ENCODE measurements around the gene LCN1.

LCN1 gene

DNA sequence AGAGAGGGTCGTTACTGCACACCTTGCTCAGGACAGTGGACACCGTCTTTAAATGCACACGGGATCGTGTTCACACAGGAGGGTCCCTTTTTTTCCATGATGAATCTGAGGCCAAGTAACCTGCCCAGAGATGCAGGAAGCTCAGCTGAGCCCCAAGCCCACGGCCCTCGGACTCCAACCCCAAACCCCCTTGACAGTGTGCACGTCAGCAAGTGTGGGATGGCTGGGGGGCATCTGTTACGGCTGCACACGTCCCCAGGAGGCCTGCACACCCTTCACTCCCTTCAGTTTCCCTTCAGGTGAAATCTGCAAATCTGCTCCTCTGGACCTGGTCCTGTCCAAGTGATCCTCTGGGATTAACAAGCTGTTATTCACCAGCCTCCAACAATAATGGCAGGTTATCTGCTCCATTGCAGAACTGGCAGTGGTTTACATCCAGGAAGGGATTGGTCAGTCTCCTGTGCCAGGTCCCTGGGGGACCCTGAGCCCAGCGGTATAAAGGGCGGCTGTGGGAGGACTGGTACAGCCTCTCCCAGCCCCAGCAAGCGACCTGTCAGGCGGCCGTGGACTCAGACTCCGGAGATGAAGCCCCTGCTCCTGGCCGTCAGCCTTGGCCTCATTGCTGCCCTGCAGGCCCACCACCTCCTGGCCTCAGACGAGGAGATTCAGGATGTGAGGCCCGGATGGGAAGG, at the start of gene LCN1:
TSS of gene LCN1 (plus strand) at position 525 of the 692 bp plus-strand sequence. CDS start at position 583, 58 bp downstream.
- in situ Hi-C loops (cut with HindIII; ENCODE audit: low sequenced_read_pairs) = no loop called here
- no peak for DNase-seq (ENCODE audit: low read depth, low spot score)
- H3K4me3 ChIP-seq (ENCODE audit: low read depth, low read length) = no peak within 1 kb of the TSS
- TF ChIP-seq, protein P1, sequence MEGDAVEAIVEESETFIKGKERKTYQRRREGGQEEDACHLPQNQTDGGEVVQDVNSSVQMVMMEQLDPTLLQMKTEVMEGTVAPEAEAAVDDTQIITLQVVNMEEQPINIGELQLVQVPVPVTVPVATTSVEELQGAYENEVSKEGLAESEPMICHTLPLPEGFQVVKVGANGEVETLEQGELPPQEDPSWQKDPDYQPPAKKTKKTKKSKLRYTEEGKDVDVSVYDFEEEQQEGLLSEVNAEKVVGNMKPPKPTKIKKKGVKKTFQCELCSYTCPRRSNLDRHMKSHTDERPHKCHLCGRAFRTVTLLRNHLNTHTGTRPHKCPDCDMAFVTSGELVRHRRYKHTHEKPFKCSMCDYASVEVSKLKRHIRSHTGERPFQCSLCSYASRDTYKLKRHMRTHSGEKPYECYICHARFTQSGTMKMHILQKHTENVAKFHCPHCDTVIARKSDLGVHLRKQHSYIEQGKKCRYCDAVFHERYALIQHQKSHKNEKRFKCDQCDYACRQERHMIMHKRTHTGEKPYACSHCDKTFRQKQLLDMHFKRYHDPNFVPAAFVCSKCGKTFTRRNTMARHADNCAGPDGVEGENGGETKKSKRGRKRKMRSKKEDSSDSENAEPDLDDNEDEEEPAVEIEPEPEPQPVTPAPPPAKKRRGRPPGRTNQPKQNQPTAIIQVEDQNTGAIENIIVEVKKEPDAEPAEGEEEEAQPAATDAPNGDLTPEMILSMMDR (IDR thresholded peaks at IDR 0.05; ENCODE audit: low read depth, low read length) = no peak

- H3K4me3 ChIP-seq (ENCODE audit: low read depth, low read length) = no peak overlapping the region
- TF ChIP-seq, protein P1 (IDR thresholded peaks at IDR 0.05; ENCODE audit: low read depth, low read length) = no peak
- no peak for DNase-seq (ENCODE audit: low read depth, low spot score)
- in situ Hi-C loops (cut with HindIII; ENCODE audit: low sequenced_read_pairs) = no loop called here
These were observed 49.2 kb upstream of the LCN1 start for GRCh38 chr9:135471791-135472640.

DNA sequence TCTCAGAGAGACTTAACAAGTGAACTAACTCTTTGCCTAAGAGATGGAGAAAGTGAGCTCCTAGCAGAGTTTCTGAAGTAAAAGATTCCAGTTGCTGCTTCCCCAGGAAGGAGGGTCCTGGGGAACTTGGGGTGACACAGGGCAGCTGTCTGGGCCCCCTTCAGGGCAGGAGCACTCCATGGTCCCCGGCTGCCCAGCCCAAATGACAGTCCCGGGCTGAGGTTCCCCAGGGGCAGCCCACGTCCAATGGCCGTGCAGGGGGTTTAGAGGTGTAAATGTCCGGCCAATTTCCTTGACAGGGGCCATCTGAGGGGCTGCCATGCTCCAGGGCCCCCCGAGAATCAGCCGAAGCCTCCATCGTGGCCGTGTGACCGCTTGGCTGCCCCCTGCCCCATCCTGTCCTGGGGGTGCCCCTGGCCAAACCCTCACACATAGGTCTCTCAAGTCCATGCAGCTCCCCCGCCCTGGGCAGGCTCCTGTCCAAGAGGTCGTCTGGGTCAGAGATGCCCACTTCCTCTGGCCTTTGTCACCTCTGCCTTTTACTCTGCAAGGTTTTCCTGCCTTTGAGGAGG, 47.2 kb upstream of the LCN1 start:
- TF ChIP-seq, protein P1 (IDR thresholded peaks at IDR 0.05; ENCODE audit: low read depth, low read length) = no peak
- no peak for DNase-seq (ENCODE audit: low read depth, low spot score)
- H3K4me3 ChIP-seq (ENCODE audit: low read depth, low read length) = no peak overlapping the region
- in situ Hi-C loops (cut with HindIII; ENCODE audit: low sequenced_read_pairs) = no loop called here

- TF ChIP-seq, protein P1 (IDR thresholded peaks at IDR 0.05; ENCODE audit: low read depth, low read length) = peak; percentile 66
- no peak for DNase-seq (ENCODE audit: low read depth, low spot score)
- in situ Hi-C loops (cut with HindIII; ENCODE audit: low sequenced_read_pairs) = no loop called here
- no peak overlapping the region for H3K4me3 ChIP-seq (ENCODE audit: low read depth, low read length)
These were observed 46.3 kb upstream of the LCN1 start for GRCh38 chr9:135474915-135475314.

- no peak overlapping the region for H3K4me3 ChIP-seq (ENCODE audit: low read depth, low read length)
- in situ Hi-C loops (cut with HindIII; ENCODE audit: low sequenced_read_pairs) = no loop called here
- TF ChIP-seq, protein P1 (IDR thresholded peaks at IDR 0.05; ENCODE audit: low read depth, low read length) = no peak
- no peak for DNase-seq (ENCODE audit: low read depth, low spot score)
These were observed 44.5 kb upstream of the LCN1 start for GRCh38 chr9:135476561-135477355.

DNA sequence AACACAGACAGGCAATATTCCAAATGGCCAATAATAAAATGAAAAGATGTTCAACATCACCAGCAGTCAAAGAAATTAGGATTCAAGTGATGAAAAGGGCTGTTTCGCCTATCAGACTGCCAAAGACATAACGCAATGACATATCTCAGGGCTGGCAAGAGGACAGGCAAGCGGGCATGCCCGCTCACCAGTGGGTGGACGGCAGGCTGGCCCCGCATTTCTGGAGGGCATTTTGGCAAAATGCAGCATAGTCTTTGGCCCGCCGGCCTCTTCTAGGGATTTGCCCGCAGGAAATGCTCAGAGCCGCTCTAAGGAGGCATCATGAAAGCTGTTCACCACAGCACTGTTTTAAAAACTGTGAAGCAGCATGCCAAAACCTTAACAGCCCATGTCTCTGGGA, 43.0 kb upstream of the LCN1 start:
- in situ Hi-C loops (cut with HindIII; ENCODE audit: low sequenced_read_pairs) = no loop called here
- no peak overlapping the region for H3K4me3 ChIP-seq (ENCODE audit: low read depth, low read length)
- DNase-seq (ENCODE audit: low read depth, low spot score) = no peak
- TF ChIP-seq, protein P1 (IDR thresholded peaks at IDR 0.05; ENCODE audit: low read depth, low read length) = no peak

Measured in astrocyte of the spinal cord (primary cell).